Thyroid gland (tissue), 4 donors: Measurements from ENCODE around the gene PDZD2.

Experiments used
- CTCF ChIP-seq, 6 experiments: fragments of 200-600 bp in 3 of 6; fragments of 450-650 bp in 3 of 6; sonication (generic) in 3 of 6; IDR thresholded peaks; one replicate each; pipeline ENCODE4 v1.5.1; 2016 to 2019; ENCODE audit warnings: antibody characterized with exemption in 6 of 6, mild to moderate bottlenecking in 2 of 6, inconsistent platforms in 1 of 6, moderate library complexity in 1 of 6
- POLR2A ChIP-seq, 2 donors: fragments of 450-650 bp; IDR thresholded peaks; one replicate each; pipeline ENCODE4 v1.6.1; 2017; ENCODE audit warnings: antibody characterized with exemption in 2 of 2, mild to moderate bottlenecking in 2 of 2, moderate library complexity in 1 of 2

GRCh38 chr5:32068561-32068960, 429.6 kb downstream of the PDZD2 start:
- TF ChIP-seq POLR2A (IDR thresholded peaks at IDR 0.05) (no peak), CTCF (IDR thresholded peaks at IDR 0.05) (no peak)
